Ovary (tissue), 9 donors: ENCODE measurements around the gene NATD1. TPM values are rescaled to one million over a fixed set of nuclear protein-coding genes. Genes with fewer than 3 reads are reported as not detected.

Experiments used
- DNase-seq, 5 donors: peaks; one replicate each; pipeline ENCODE4 v3.0.0-alpha.2; 2019 to 2020
- H3K27ac ChIP-seq, 2 donors: fragments of 200-600 bp; one replicate each; pipeline versions ENCODE4 v1.5.1 to v1.8.0; 2019 to 2022
- H3K27me3 ChIP-seq: fragments of 200-600 bp; one replicate; pipeline ENCODE4 v1.8.0; 2022
- H3K36me3 ChIP-seq: fragments of 200-600 bp; sonication (generic); one replicate; pipeline ENCODE4 v1.5.1; 2019
- H3K4me1 ChIP-seq: one replicate; pipeline ENCODE4 v1.8.1; 2013; ENCODE audit warnings: mild to moderate bottlenecking, moderate library complexity; ENCODE audit not compliant: insufficient read depth
- H3K4me3 ChIP-seq: fragments of 200-600 bp; sonication (generic); one replicate; pipeline ENCODE4 v1.5.1; 2017
- H3K9me3 ChIP-seq, 2 donors: fragments of 200-600 bp in 1 of 2; sonication (generic) in 1 of 2; one replicate each; pipeline versions ENCODE4 v1.5.1 to v1.8.1; 2013 to 2019; ENCODE audit warnings: mild to moderate bottlenecking in 1 of 2, moderate library complexity in 1 of 2
- EP300 ChIP-seq: sonication (generic); formaldehyde crosslinking; IDR thresholded peaks from one replicate; pipeline ENCODE4 v1.6.1; 2017; ENCODE audit warnings: antibody characterized with exemption
- POLR2A ChIP-seq: fragments of 450-650 bp; IDR thresholded peaks from one replicate; pipeline ENCODE4 v1.6.1; 2017; ENCODE audit warnings: antibody characterized with exemption, mild to moderate bottlenecking, moderate library complexity
- WGBS, 3 donors: extraction: QIAGEN DNeasy Blood & Tissue Kit in 1 of 3; methylation state at CpG; one replicate each; pipeline versions ENCODE4 v1.1.5 to v1.1.7; 2013 to 2017; 5-methylcytosine and 5-hydroxymethylcytosine counted together
- intact Hi-C, 4 donors: fragments of 100-400 bp; cut with DNase I; formaldehyde crosslinking; loops; one replicate each; pipeline versions ENCODE4 v1.11.0 to v1.15.1; 2022 to 2023
- polyA plus RNA-seq, 2 donors: library from polyadenylated mRNA; stranded (reverse); fragments of 200-250 nt in 1 of 2; fragments of 350-450 nt in 1 of 2; fragmentation: Illumina TruSeq in 1 of 2; extraction: RNeasy Lipid Tissue Mini Kit (QIAGEN cat#74804) in 1 of 2; gene quantifications; one replicate each; pipeline ENCODE4 v1.2.3, GENCODE V29; 2013 to 2014
- total RNA-seq, 7 donors: library from RNA; depleted of rRNA in 2 of 7; stranded (reverse); fragments of >200 nt in 2 of 7; fragmentation: NEBNext Ultra II Directional in 3 of 7; extraction: Animal tissue kit (Norgen Biotek cat#: 25700) in 3 of 7; gene quantifications; one replicate each; pipeline versions ENCODE4 v1.1.0 to v1.2.4, GENCODE V29; 2016 to 2023
- TF ChIP-seq, protein P1 (sequence below), 3 donors: fragments of 450-650 bp in 2 of 3; fragments of 200-600 bp in 1 of 3; IDR thresholded peaks; one replicate each; pipeline versions ENCODE4 v1.5.1 to v1.8.0; 2016 to 2022; ENCODE audit warnings: antibody characterized with exemption in 3 of 3, mild to moderate bottlenecking in 1 of 3
- donor health status: DM: no; HTN: no; CAD: no; lungs with moderate emphysema.
- donor health status: DM: no; HTN: no; CAD: no.
- donor health status: Bipolar disorder and iron deficiency.
- donor health status: DM: yes; HTN: yes; CAD: no.
- donor health status: DM: no; HTN: no; CAD: no.
- donor health status: DM: yes; HTN: yes; CAD: no.

NATD1 gene
- total and polyA plus RNA-seq, 9 donors: 2.8 to 9.0 (median 5.3) TPM

DNA sequence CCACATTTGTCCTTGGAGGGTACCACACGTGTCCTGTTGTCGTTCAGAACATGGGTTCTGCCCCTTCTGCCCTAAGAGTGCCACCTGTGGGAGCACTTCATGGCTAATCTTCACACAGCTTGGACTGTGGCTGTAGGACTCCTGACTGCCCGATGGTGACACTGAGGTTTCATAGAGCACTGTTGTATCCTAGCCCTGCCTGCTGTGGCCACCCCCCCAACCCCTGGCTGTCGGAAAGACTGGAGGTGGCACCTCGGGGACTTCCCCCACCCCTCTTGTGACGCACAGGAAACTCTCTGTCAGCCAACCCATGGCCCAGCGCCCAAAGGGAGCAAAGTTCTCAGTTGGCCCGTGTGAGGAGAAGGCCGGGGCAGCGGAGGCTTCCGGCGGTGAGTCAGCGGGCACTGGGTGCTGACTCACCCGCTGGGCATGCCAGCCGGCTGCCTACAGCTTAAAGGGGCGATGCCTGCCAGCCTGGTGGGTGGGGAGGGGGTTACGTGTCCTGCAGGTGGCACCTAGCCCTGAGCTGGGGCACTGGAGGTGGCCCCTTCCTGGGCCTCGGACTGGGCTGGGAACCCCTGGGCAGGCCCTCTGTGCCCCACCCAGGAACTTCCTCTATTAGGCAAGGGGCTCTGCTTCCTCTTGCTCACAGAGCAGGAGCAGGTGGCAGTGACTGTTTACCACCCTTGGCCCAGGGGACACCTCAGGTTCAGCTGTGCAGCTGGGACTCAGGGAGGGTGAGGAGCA is 34.7 kb upstream of the NATD1 start:
- Histone ChIP-seq H3K27ac (peak overlapping the region; percentile 18 to 37), H3K27me3 (no peaks in the 10 kb centered on the region), H3K4me3 (no peak overlapping the region), H3K36me3 (no peaks in the 10 kb centered on the region), H3K9me3 (no peaks in the 10 kb centered on the region), H3K4me1 (peaks cover 25% of the 10 kb centered on the region)
- intact Hi-C loops: loop anchor here in 3 of 4 donors (10.0 kb wide), 3 partner anchors 163 to 243 kb away; partner anchors contain the start of genes DHRS7B (in 1 of the 3) and USP22 (in 1 of the 3)
- peak; percentile 77 to 86 (median 84) for DNase-seq
- 29 to 42% (median 31%) methylated on average over 18 of the region's 18 CpGs for WGBS, 3 donors
- peak; percentile 73 for TF ChIP-seq EP300
- TF ChIP-seq, protein P1, sequence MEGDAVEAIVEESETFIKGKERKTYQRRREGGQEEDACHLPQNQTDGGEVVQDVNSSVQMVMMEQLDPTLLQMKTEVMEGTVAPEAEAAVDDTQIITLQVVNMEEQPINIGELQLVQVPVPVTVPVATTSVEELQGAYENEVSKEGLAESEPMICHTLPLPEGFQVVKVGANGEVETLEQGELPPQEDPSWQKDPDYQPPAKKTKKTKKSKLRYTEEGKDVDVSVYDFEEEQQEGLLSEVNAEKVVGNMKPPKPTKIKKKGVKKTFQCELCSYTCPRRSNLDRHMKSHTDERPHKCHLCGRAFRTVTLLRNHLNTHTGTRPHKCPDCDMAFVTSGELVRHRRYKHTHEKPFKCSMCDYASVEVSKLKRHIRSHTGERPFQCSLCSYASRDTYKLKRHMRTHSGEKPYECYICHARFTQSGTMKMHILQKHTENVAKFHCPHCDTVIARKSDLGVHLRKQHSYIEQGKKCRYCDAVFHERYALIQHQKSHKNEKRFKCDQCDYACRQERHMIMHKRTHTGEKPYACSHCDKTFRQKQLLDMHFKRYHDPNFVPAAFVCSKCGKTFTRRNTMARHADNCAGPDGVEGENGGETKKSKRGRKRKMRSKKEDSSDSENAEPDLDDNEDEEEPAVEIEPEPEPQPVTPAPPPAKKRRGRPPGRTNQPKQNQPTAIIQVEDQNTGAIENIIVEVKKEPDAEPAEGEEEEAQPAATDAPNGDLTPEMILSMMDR (IDR thresholded peaks at IDR 0.05): no peak

DNA sequence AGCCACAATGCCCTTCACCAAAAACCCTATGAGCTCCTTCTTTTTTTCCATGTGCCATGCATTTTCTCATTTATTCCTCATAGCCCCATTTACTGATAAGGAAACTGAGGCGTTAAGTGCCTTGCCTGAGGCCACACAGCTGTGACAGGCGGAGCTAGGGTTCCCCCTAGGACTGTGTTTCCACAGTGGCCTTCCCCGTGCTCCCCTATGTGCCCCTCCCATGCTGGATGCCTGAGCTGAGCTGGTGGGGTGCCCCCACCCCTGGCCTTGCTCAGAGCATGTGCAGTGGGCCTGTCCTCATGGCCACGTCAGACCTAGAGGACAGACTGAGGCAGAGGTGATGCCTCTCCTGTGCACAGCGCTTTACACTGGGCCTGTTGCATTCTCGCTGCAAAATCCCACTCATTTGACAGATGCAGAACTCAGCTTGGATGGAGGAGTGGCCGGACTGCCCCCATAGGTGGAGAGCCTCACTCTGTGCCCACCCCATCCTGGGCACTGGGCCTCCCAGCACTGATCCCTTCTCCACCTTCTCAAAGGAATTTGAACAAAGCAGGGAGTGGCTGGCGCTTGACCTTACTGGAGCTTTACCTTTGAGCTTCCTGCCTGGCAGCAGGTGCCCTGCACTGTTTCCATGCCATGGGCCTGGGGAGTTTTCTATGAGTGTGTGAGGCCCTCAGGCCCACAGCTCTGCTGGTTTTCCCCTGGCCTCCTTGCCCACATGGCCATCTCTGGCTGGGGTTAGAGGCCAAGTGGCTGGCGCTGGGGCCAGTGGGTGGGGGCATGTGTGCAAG is 33.9 kb upstream of the NATD1 start:
- WGBS, 3 donors: 55 to 63% (median 56%) methylated on average over 9 of the region's 9 CpGs
- TF ChIP-seq EP300 (no peak), POLR2A (no peak)
- TF ChIP-seq, protein P1 (IDR thresholded peaks at IDR 0.05): no peak
- intact Hi-C loops: loop anchor here in 3 of 4 donors (10.0 kb wide), 3 partner anchors 162 to 242 kb away; partner anchors contain the start of genes DHRS7B (in 1 of the 3) and USP22 (in 1 of the 3)
- peak in 2 of 5 donors; percentile 17 to 37 for DNase-seq
- Histone ChIP-seq H3K9me3 (no peaks in the 10 kb centered on the region), H3K27ac (peak overlapping the region; percentile 9 to 37), H3K4me3 (peak overlapping the region; percentile 57), H3K36me3 (no peaks in the 10 kb centered on the region), H3K27me3 (no peaks in the 10 kb centered on the region), H3K4me1 (peaks cover 27% of the 10 kb centered on the region)

DNA sequence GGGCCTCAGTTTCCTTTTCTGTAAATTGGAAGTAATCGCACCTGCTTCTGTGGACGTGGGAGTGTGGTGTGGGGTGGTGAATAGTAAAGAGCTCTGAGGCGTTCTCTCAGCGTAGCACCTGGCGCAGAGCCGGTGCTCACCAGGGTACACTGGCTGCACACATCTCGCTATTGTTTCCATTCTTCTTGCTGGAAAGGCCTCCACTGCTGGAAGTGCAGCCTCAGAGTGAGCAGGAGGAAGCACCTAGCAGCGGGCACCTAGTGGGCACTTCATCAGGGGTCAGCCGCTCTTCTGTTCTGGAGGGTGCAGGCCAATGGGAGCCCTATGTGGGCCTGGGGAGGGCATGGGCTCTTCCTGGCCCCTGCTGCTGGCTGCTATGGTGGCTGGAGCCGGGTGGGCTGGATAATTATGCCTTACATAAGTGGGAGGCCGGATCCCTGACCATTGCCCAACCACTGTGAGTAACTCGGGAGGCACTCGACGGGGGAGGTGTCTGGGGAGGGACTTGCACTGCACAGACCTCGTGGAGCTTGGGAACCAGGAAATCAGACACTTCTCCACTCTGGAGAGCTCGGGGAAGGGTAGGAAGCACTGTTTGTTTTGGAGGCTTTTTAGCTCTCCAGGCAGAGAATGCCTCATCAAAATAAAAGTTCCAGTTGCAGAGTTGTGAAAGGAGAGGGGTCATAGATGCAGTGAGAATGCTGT is 33.0 kb upstream of the NATD1 start:
- peak; percentile 77 to 92 (median 81) for DNase-seq
- intact Hi-C loops: loop anchor here in 3 of 4 donors (10.0 kb wide), 3 partner anchors 161 to 241 kb away; partner anchors contain the start of genes DHRS7B (in 1 of the 3) and USP22 (in 1 of the 3)
- TF ChIP-seq, protein P1 (IDR thresholded peaks at IDR 0.05): no peak
- TF ChIP-seq EP300: peak; percentile 15
- WGBS, 3 donors: 4 to 6% (median 5%) methylated on average over 16 of the region's 16 CpGs
- peak overlapping the region; percentile 2 to 50 for H3K27ac ChIP-seq
- H3K4me3 ChIP-seq: peak overlapping the region; percentile 57
- H3K27me3 ChIP-seq: no peaks in the 10 kb centered on the region
- H3K36me3 ChIP-seq: no peaks in the 10 kb centered on the region
- peaks cover 27% of the 10 kb centered on the region for H3K4me1 ChIP-seq
- no peaks in the 10 kb centered on the region for H3K9me3 ChIP-seq
